ENCODE results near the gene CREBBP.

- TF ChIP-seq SIN3A (IDR thresholded peaks at IDR 0.05; ENCODE audit: borderline replicate concordance, insufficient read depth, low read length) (no peak), POLR2AphosphoS5 (IDR thresholded peaks at IDR 0.05; ENCODE audit: low read depth, low read length) (no peak), REST (IDR thresholded peaks at IDR 0.05; ENCODE audit: insufficient read depth in 1 of 2, low read depth in 2 of 2, low read length in 2 of 2) (no peak), TAF1 (IDR thresholded peaks at IDR 0.05; ENCODE audit: borderline replicate concordance, insufficient read depth, low read length) (no peak), FOXP2 (optimal IDR thresholded peaks at IDR 0.05; ENCODE audit: borderline replicate concordance, extremely low read depth, extremely low read length, insufficient read depth) (no peak)
Observed at GRCh38 chr16:3792472-3793012, 88.0 kb downstream of the CREBBP start.
